DND-41 (cell line): ENCODE measurements around the gene BDH2.
A peak's percentile ranks its signal among the peaks of the same experiment; 100 is the strongest.

Experiments
- ATAC-seq: fragments of 200-7000 bp; cut with Tn5 transposase; 3 replicates; pipeline ENCODE4 v1.9.1; 2021; ENCODE audit warnings: low read depth; ENCODE audit not compliant: insufficient read depth
- DNase-seq: peaks from one replicate; pipeline ENCODE4 v3.0.0-alpha.2; 2020
- H2AFZ ChIP-seq: 2 replicates; pipeline ENCODE4 v1.6.0; 2012; ENCODE audit warnings: low read depth, low read length
- H3K27ac ChIP-seq: 2 replicates; pipeline ENCODE4 v1.5.1; 2012; ENCODE audit warnings: low read length, inconsistent platforms
- H3K27me3 ChIP-seq: fragments of 200-600 bp; sonication (generic); 2 replicates; pipeline ENCODE4 v1.6.0; 2012; ENCODE audit warnings: low read length, mild to moderate bottlenecking, inconsistent platforms; ENCODE audit not compliant: insufficient read depth, poor library complexity
- H3K36me3 ChIP-seq: 2 replicates; pipeline ENCODE4 v1.5.1; 2012; ENCODE audit warnings: low read length, inconsistent platforms; ENCODE audit not compliant: insufficient read depth
- H3K4me1 ChIP-seq: 2 replicates; pipeline ENCODE4 v1.5.1; 2012; ENCODE audit warnings: mild to moderate bottlenecking, low read length; ENCODE audit not compliant: insufficient read depth
- H3K4me2 ChIP-seq: 2 replicates; pipeline ENCODE4 v1.6.0; 2012; ENCODE audit warnings: mild to moderate bottlenecking, moderate library complexity, low read length, inconsistent platforms; ENCODE audit not compliant: insufficient read depth
- H3K4me3 ChIP-seq, 2 experiments: fragments of 200-600 bp in 1 of 2; shearing (Covaris generic) in 1 of 2; 2 replicates each; pipeline ENCODE4 v1.5.1; 2012 to 2016; ENCODE audit warnings: inconsistent platforms in 2 of 2, low read length in 2 of 2, mild to moderate bottlenecking in 2 of 2, low read depth in 1 of 2, moderate library complexity in 1 of 2
- H3K79me2 ChIP-seq: 2 replicates; pipeline ENCODE4 v1.6.0; 2012; ENCODE audit warnings: low read length, inconsistent platforms; ENCODE audit not compliant: insufficient read depth
- H3K9ac ChIP-seq: 2 replicates; pipeline ENCODE4 v1.6.0; 2012; ENCODE audit warnings: low read depth, mild to moderate bottlenecking, inconsistent platforms, low read length, moderate library complexity
- H3K9me3 ChIP-seq: 2 replicates; pipeline ENCODE4 v1.5.1; 2012; ENCODE audit warnings: low read length, moderate library complexity, mild to moderate bottlenecking, inconsistent platforms; ENCODE audit not compliant: insufficient read depth, severe bottlenecking
- H4K20me1 ChIP-seq: 2 replicates; pipeline ENCODE4 v1.6.0; 2012; ENCODE audit warnings: low read length; ENCODE audit not compliant: insufficient read depth
- EZH2 ChIP-seq: IDR thresholded peaks from 3 replicates; pipeline ENCODE4 v1.6.1; 2012; ENCODE audit warnings: borderline replicate concordance, low read depth, mild to moderate bottlenecking, moderate library complexity, low read length, inconsistent platforms; ENCODE audit not compliant: severe bottlenecking
- TF ChIP-seq, protein P1 (sequence below): IDR thresholded peaks from 2 replicates; pipeline ENCODE4 v1.5.1; 2012; ENCODE audit warnings: borderline replicate concordance, low read length, moderate library complexity, mild to moderate bottlenecking; ENCODE audit not compliant: poor library complexity, severe bottlenecking; ENCODE audit errors: extremely low read depth

BDH2 gene

DNA sequence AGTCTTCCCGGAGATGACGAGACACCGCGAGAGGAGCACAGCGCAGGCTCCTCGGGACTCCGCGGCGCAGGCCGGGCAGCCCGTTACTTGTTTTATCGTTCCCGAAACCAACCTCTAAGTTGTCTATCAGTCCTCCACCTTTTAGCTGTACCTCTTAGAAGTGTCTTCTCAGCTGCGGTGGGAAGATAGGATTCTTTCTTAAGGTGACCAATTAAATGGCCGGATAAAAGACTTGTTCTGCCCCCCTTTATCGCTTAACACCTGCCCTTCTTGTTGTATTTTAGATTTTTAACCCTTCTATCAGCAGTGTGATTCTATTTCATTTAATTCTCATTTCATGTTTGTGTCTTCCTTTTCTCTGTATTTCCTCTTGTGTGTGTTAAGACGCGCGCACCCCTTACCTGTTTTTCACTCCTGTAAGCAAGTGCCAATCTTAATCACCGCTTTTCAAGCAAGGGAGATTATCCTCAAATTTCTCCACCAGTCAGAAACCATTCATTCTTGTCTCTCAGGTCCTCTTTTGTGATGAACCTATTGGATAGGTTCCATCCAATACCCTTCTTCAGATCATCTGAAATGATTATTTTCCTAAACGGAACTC, 22.8 kb downstream of the BDH2 start, which contains the start of gene SLC9B2:
SLC9B2 (minus strand) TSS at position 15 of the 601 bp plus-strand sequence. CDS start 9,211 bp downstream, outside the sequence.
- ATAC-seq (peak; percentile 79), DNase-seq (no peak)
- H3K4me2 ChIP-seq, result peak within 1 kb of the TSS; percentile 98
- no peaks in the 10 kb centered on the region for H3K27me3 ChIP-seq
- H3K4me1 ChIP-seq, result peaks cover 45% of the 10 kb centered on the region
- H3K36me3 ChIP-seq, result peaks cover 14% of the 10 kb centered on the region
- no peak for TF ChIP-seq EZH2
- TF ChIP-seq, protein P1, sequence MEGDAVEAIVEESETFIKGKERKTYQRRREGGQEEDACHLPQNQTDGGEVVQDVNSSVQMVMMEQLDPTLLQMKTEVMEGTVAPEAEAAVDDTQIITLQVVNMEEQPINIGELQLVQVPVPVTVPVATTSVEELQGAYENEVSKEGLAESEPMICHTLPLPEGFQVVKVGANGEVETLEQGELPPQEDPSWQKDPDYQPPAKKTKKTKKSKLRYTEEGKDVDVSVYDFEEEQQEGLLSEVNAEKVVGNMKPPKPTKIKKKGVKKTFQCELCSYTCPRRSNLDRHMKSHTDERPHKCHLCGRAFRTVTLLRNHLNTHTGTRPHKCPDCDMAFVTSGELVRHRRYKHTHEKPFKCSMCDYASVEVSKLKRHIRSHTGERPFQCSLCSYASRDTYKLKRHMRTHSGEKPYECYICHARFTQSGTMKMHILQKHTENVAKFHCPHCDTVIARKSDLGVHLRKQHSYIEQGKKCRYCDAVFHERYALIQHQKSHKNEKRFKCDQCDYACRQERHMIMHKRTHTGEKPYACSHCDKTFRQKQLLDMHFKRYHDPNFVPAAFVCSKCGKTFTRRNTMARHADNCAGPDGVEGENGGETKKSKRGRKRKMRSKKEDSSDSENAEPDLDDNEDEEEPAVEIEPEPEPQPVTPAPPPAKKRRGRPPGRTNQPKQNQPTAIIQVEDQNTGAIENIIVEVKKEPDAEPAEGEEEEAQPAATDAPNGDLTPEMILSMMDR, result no peak
- peak within 1 kb of the TSS; percentile 94 for H2AFZ ChIP-seq
- peak within 1 kb of the TSS; percentile 87 for H3K9ac ChIP-seq
- H4K20me1 ChIP-seq, result peaks cover 2% of the 10 kb centered on the region; the same call in 1 of the 2 replicates
- peak within 1 kb of the TSS; percentile 76 for H3K4me3 ChIP-seq
- peak within 1 kb of the TSS; percentile 90 for H3K27ac ChIP-seq
- H3K9me3 ChIP-seq, result no peaks in the 10 kb centered on the region
- H3K79me2 ChIP-seq, result peaks cover 53% of the 10 kb centered on the region

DNA sequence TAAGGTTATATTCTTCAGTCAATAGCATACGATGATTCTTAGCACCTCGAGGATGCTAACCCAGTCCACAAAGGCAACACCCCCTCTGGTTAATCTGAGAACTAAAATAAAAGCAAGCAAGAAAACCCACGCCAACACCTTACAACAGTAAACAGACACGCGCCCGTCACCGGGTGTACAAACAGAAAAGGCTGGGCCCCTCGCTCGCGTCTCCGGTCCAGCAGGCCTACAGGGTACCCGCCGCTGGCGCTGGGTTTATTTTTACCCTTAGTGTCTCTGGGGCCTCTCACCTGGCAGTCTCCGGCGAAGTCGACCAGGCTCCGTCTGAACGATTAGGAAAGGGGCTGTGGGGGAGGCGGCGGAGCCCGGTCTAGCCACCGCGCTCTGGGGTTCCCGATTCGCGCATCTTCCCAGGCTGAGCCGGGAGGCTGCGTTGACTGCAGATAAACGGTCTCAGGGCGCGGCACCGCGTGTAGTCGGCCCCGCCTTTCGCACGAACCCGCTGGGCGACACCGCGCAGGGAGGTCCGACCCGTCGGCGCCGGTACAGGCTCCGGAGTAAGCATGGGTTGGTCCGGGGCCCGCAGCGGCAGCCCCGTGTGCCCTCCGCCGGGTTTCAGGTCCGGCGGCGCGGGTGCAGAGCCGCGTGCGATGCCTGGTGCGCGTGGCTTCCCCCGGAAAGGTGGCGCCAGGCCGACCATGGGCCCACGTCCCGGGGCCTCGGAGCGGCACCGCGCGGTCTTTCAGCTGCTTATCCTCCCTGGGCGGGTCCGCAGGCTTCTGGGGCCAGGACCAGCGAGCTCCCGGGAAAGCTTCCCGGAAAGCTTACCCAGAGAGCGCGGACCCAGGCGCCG, 23.5 kb downstream of the BDH2 start:
- H3K4me2 ChIP-seq, result peak overlapping the region; percentile 98
- TF ChIP-seq, protein P1, result peak; percentile 21
- no peak for TF ChIP-seq EZH2
- peak overlapping the region; percentile 76 for H3K4me3 ChIP-seq
- peak overlapping the region; percentile 87 for H3K9ac ChIP-seq
- H3K27me3 ChIP-seq, result no peaks in the 10 kb centered on the region
- no peaks in the 10 kb centered on the region for H3K9me3 ChIP-seq
- DNase-seq, result peak; percentile 71
- peak overlapping the region; percentile 94 for H2AFZ ChIP-seq
- H3K4me1 ChIP-seq, result peaks cover 45% of the 10 kb centered on the region
- ATAC-seq, result peak; percentile 76
- peaks cover 60% of the 10 kb centered on the region for H3K79me2 ChIP-seq
- peak overlapping the region; percentile 90 for H3K27ac ChIP-seq
- peaks cover 13% of the 10 kb centered on the region for H3K36me3 ChIP-seq
- H4K20me1 ChIP-seq, result peaks cover 2% of the 10 kb centered on the region; the same call in 1 of the 2 replicates

DNA sequence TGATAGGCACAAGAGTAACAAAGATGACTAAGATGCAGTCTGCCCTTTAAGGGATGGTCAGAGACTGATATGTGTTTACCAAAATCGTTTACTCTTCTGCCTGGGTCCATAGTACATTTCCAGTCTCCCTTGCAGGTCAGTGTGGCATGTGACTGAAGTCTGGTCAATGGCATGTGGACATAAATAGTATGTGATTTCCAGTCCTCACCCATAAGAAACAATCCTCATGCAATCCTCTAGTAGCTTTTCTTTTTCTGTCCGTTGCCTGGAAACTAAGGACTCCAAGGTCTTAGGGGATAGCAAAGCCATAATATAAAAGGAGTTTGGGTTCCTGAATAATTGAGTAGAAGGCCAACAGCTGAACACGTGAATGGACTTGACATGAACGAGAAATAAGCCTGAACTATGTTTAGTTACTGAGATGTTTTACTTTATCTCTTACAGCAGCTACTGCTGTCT, 24.2 kb downstream of the BDH2 start:
- Histone ChIP-seq H3K4me3 (peak overlapping the region; percentile 76), H3K36me3 (peaks cover 11% of the 10 kb centered on the region), H3K4me2 (peak overlapping the region; percentile 98), H3K27me3 (no peaks in the 10 kb centered on the region), H2AFZ (peak overlapping the region; percentile 94), H4K20me1 (peaks cover 2% of the 10 kb centered on the region; the same call in 1 of the 2 replicates), H3K9me3 (no peaks in the 10 kb centered on the region), H3K79me2 (peaks cover 65% of the 10 kb centered on the region), H3K27ac (peak overlapping the region; percentile 90), H3K9ac (peak overlapping the region; percentile 87), H3K4me1 (peaks cover 48% of the 10 kb centered on the region)
- no peak for TF ChIP-seq EZH2
- TF ChIP-seq, protein P1, result no peak
- peak; percentile 3; the same call in 1 of the 3 replicates for ATAC-seq
- DNase-seq, result no peak
